HepG2 (cell line): ENCODE measurements around the gene PNPLA3. TPM values are rescaled to one million over a fixed set of nuclear protein-coding genes. Genes with fewer than 3 reads are reported as not detected.
A peak's percentile ranks its signal among the peaks of the same experiment; 100 is the strongest.

Experiments used
- CHCHD3 ChIP-seq: sonication (generic); formaldehyde crosslinking; IDR thresholded peaks from 2 replicates; pipeline ENCODE4 v1.8.0; 2022; ENCODE audit warnings: mild to moderate bottlenecking, missing genetic modification reagents, moderate library complexity
- HNRNPK ChIP-seq: fragments of 200-400 bp; formaldehyde crosslinking; IDR thresholded peaks from 2 replicates; pipeline ENCODE4 v1.6.1; 2018; ENCODE audit warnings: low read length, low read depth, moderate library complexity, mild to moderate bottlenecking; ENCODE audit not compliant: poor library complexity, severe bottlenecking
- KLF9 ChIP-seq: IDR thresholded peaks from 2 replicates; pipeline ENCODE4 v1.6.1; 2016; ENCODE audit warnings: low read depth
- PRDM10 ChIP-seq: sonication (generic); formaldehyde crosslinking; IDR thresholded peaks from 2 replicates; pipeline ENCODE4 v1.4.0; 2020; ENCODE audit warnings: low read depth, missing genetic modification reagents
- RNF2 ChIP-seq: fragments of 450-650 bp; conservative IDR thresholded peaks from 2 replicates; pipeline ENCODE4 v1.6.1; 2016; ENCODE audit warnings: low read depth
- SALL2 ChIP-seq: sonication (generic); formaldehyde crosslinking; IDR thresholded peaks from 2 replicates; pipeline ENCODE4 v1.8.1; 2023; ENCODE audit warnings: mild to moderate bottlenecking, missing genetic modification reagents, inconsistent platforms
- SATB2 ChIP-seq: sonication (generic); formaldehyde crosslinking; IDR thresholded peaks from 2 replicates; pipeline ENCODE4 v1.5.0; 2020; ENCODE audit warnings: missing genetic modification reagents
- ZGPAT ChIP-seq: IDR thresholded peaks from 2 replicates; pipeline ENCODE4 v1.6.1; 2016; ENCODE audit warnings: mild to moderate bottlenecking
- ZNF124 ChIP-seq: sonication (generic); formaldehyde crosslinking; IDR thresholded peaks from 2 replicates; pipeline ENCODE4 v1.4.0; 2020; ENCODE audit warnings: missing genetic modification reagents
- ZNF207 ChIP-seq: fragments of 450-650 bp; IDR thresholded peaks from 2 replicates; pipeline ENCODE4 v1.6.1; 2016; ENCODE audit warnings: antibody characterized with exemption, borderline replicate concordance
- ZNF367 ChIP-seq: sonication (generic); formaldehyde crosslinking; IDR thresholded peaks from 2 replicates; pipeline ENCODE4 v1.4.0; 2020; ENCODE audit warnings: missing genetic modification reagents, borderline replicate concordance
- ZNF546 ChIP-seq: sonication (generic); formaldehyde crosslinking; conservative IDR thresholded peaks from 2 replicates; pipeline ENCODE4 v1.8.1; 2023; ENCODE audit warnings: mild to moderate bottlenecking, missing genetic modification reagents
- ZNF598 ChIP-seq: sonication (generic); formaldehyde crosslinking; IDR thresholded peaks from 2 replicates; pipeline ENCODE4 v1.5.1; 2020; ENCODE audit warnings: mild to moderate bottlenecking, missing genetic modification reagents, borderline replicate concordance
- ZNF616 ChIP-seq: sonication (generic); formaldehyde crosslinking; IDR thresholded peaks from 2 replicates; pipeline ENCODE4 v1.5.0; 2020; ENCODE audit warnings: low read depth, mild to moderate bottlenecking, missing genetic modification reagents
- ZNF704 ChIP-seq: sonication (generic); formaldehyde crosslinking; IDR thresholded peaks from 2 replicates; pipeline ENCODE4 v1.8.1; 2023; ENCODE audit warnings: mild to moderate bottlenecking, inconsistent platforms, moderate library complexity, missing genetic modification reagents, borderline replicate concordance
- polyA plus RNA-seq, 8 experiments: library from polyadenylated mRNA; depleted of rRNA in 3 of 8; stranded (reverse) in 7 of 8; unstranded in 1 of 8; fragments of >200 nt; fragmentation: Illumina TruSeq in 4 of 8; extraction: Trizol in 4 of 8; gene quantifications; 2 replicates each; pipeline versions ENCODE4 v1.2.1 to v1.2.3, GENCODE V29; 2011 to 2016; ENCODE audit warnings: low read depth in 4 of 8, missing spikeins in 1 of 8, mixed read lengths in 1 of 8; ENCODE audit not compliant: insufficient read depth in 1 of 8
- total RNA-seq, 5 experiments: library from RNA; depleted of rRNA; stranded (reverse); fragments of >200 nt; fragmentation: Illumina TruSeq; extraction: Trizol; gene quantifications; 2 replicates each; pipeline ENCODE4 v1.2.3, GENCODE V29; 2016; ENCODE audit warnings: low read depth in 1 of 5
- TF ChIP-seq, protein P1 (sequence below): sonication (generic); formaldehyde crosslinking; IDR thresholded peaks from 2 replicates; pipeline ENCODE4 v1.8.0; 2022; ENCODE audit warnings: mild to moderate bottlenecking, missing genetic modification reagents, moderate library complexity
- TF ChIP-seq, protein P2 (sequence below), 2 experiments: sonication (generic) in 1 of 2; formaldehyde crosslinking in 1 of 2; IDR thresholded peaks; 2 replicates each; pipeline versions ENCODE4 v1.5.1 to v1.6.1; 2011 to 2020; ENCODE audit warnings: borderline replicate concordance in 1 of 2, low read depth in 1 of 2, low read length in 1 of 2, mild to moderate bottlenecking in 1 of 2, missing genetic modification reagents in 1 of 2, moderate library complexity in 1 of 2

The PNPLA3 gene
- total and polyA plus RNA-seq, 2 of the 13 experiments (the other 11 are each of a cell fraction or from before 2014, with no cell fraction given), result 16.9 to 19.8 TPM

GRCh38 chr22:43923631-43924464 lies at the start of gene PNPLA3 (continued):
- TF ChIP-seq ZGPAT (CRISPR knock-in tag) (peak; percentile 87; the same call in 1 of the 2 replicates), ZNF367 (peak; percentile 54; the same call in 1 of the 2 replicates), SALL2 (peak; percentile 69), HNRNPK (peak; percentile 41), RNF2 (peak; percentile 34; the same call in 1 of the 2 replicates), CHCHD3 (CRISPR knock-in tag) (peak; percentile 79; the same call in 1 of the 2 replicates), ZNF598 (peak; percentile 71; the same call in 1 of the 2 replicates), ZNF546 (no peak), PRDM10 (CRISPR knock-in tag) (no peak), KLF9 (CRISPR knock-in tag) (no peak; the same call in 1 of the 2 replicates), ZNF124 (0 out of 2 replicates have a peak, but pooled peaks have one; percentile 70), ZNF616 (CRISPR knock-in tag) (0 out of 2 replicates have a peak, but pooled peaks have one; percentile 70), SATB2 (peak; percentile 65; the same call in 1 of the 2 replicates), ZNF207 (no peak), ZNF704 (CRISPR knock-in tag) (peak; percentile 60; the same call in 1 of the 2 replicates)
- TF ChIP-seq, protein P1, sequence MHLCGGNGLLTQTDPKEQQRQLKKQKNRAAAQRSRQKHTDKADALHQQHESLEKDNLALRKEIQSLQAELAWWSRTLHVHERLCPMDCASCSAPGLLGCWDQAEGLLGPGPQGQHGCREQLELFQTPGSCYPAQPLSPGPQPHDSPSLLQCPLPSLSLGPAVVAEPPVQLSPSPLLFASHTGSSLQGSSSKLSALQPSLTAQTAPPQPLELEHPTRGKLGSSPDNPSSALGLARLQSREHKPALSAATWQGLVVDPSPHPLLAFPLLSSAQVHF (CRISPR knock-in tag), result no peak
- TF ChIP-seq, protein P2, sequence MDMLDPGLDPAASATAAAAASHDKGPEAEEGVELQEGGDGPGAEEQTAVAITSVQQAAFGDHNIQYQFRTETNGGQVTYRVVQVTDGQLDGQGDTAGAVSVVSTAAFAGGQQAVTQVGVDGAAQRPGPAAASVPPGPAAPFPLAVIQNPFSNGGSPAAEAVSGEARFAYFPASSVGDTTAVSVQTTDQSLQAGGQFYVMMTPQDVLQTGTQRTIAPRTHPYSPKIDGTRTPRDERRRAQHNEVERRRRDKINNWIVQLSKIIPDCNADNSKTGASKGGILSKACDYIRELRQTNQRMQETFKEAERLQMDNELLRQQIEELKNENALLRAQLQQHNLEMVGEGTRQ (IDR thresholded peaks at IDR 0.05; ENCODE audit: low read depth, low read length), result no peak
- TF ChIP-seq, protein P2 (CRISPR knock-in tag; IDR thresholded peaks at IDR 0.05; ENCODE audit: borderline replicate concordance), result no peak
